Activated CD8-positive, alpha-beta memory T cell treated with anti-CD3 and anti-CD28 coated beads, Interleukin-2, amount 10 ng/mL, durations not matched to agents 7 days and 5 days (primary cell): ENCODE results near the gene TMUB1. TPM values are rescaled to one million over a fixed set of nuclear protein-coding genes. Genes with fewer than 3 reads are reported as not detected.

ENCODE experiments used
- ATAC-seq: fragments of 150-1000 bp; cut with Tn5 transposase; one replicate; pipeline ENCODE4 v1.10.0; 2021; ENCODE audit warnings: moderate library complexity
- CTCF ChIA-PET: fragments of 350-600 bp; sonication (Branson Sonifier 250); formaldehyde crosslinking; loops from one replicate; lab custom pipeline; 2021; ENCODE audit warnings: antibody characterized with exemption; lab: Charles Lee
- DNase-seq: peaks from one replicate; pipeline ENCODE4 v3.0.0-alpha.2; 2020
- H3K27ac Mint-ChIP-seq: one replicate; pipeline ENCODE4 v1.8.0; 2021; ENCODE audit warnings: mild to moderate bottlenecking, mixed read lengths
- H3K27me3 Mint-ChIP-seq: one replicate; pipeline ENCODE4 v1.8.0; 2021; ENCODE audit warnings: mixed read lengths
- H3K36me3 Mint-ChIP-seq: one replicate; pipeline ENCODE4 v1.8.0; 2021; ENCODE audit warnings: mild to moderate bottlenecking, mixed read lengths
- H3K4me1 Mint-ChIP-seq: one replicate; pipeline ENCODE4 v1.8.0; 2021; ENCODE audit warnings: mixed read lengths
- H3K4me3 Mint-ChIP-seq: one replicate; pipeline ENCODE4 v1.8.0; 2021; ENCODE audit warnings: mild to moderate bottlenecking, moderate library complexity, mixed read lengths
- H3K9me3 Mint-ChIP-seq: one replicate; pipeline ENCODE4 v1.8.0; 2022; ENCODE audit warnings: low read depth, mixed read lengths
- total RNA-seq, 2 experiments: library from RNA; stranded (reverse); gene quantifications; one replicate each; pipeline ENCODE4 v1.2.3, GENCODE V29; 2021

The TMUB1 gene
- total RNA-seq, 2 experiments from 2014 or later, result 83.1 to 85.7 TPM

GRCh38 chr7:151125470-151125845 lies 42.2 kb upstream of the TMUB1 start:
- ATAC-seq (no peak), DNase-seq (no peak)
- Mint-ChIP-seq H3K4me3 (no peak overlapping the region), H3K27ac (no peak overlapping the region), H3K27me3 (peaks cover 3% of the 10 kb centered on the region), H3K36me3 (no peaks in the 10 kb centered on the region), H3K9me3 (no peaks in the 10 kb centered on the region), H3K4me1 (peaks cover 3% of the 10 kb centered on the region)
- CTCF ChIA-PET, result interaction anchor here (0.8 to 4.1 kb wide), 3 partner anchors 44 to 120 kb away, joined by 3 to 60 read pairs (median 24); no protein-coding TSS in a partner anchor

GRCh38 chr7:151124899-151125399 lies 41.7 kb upstream of the TMUB1 start:
- Mint-ChIP-seq H3K27ac (no peak overlapping the region), H3K4me1 (peaks cover 1% of the 10 kb centered on the region), H3K4me3 (no peak overlapping the region), H3K9me3 (no peaks in the 10 kb centered on the region), H3K27me3 (peaks cover 3% of the 10 kb centered on the region), H3K36me3 (no peaks in the 10 kb centered on the region)
- DNase-seq, result no peak
- CTCF ChIA-PET, result interaction anchor here (1.0 to 4.1 kb wide), 23 partner anchors 9 to 167 kb away, joined by 3 to 60 read pairs (median 6); partner anchors contain the start of gene ABCF2
- no peak for ATAC-seq

GRCh38 chr7:151124481-151124880 lies 41.2 kb upstream of the TMUB1 start:
- H3K27me3 Mint-ChIP-seq, result peaks cover 3% of the 10 kb centered on the region
- H3K9me3 Mint-ChIP-seq, result no peaks in the 10 kb centered on the region
- no peaks in the 10 kb centered on the region for H3K36me3 Mint-ChIP-seq
- H3K4me3 Mint-ChIP-seq, result no peak overlapping the region
- no peak for DNase-seq
- CTCF ChIA-PET, result interaction anchor here (0.7 to 4.1 kb wide), 52 partner anchors 8 to 248 kb away, joined by 3 to 60 read pairs (median 6); partner anchors contain the start of genes ABCB8, ABCF2 and TMUB1
- no peak overlapping the region for H3K27ac Mint-ChIP-seq
- no peak for ATAC-seq
- H3K4me1 Mint-ChIP-seq, result no peaks in the 10 kb centered on the region

- peak; percentile 95 for ATAC-seq
- CTCF ChIA-PET, result interaction anchor here (0.6 to 4.1 kb wide), 60 partner anchors 8 to 247 kb away, joined by 3 to 60 read pairs (median 5); partner anchors contain the start of genes ABCB8, ABCF2 and TMUB1
- peak; percentile 86 for DNase-seq
- no peak overlapping the region for H3K27ac Mint-ChIP-seq
- H3K27me3 Mint-ChIP-seq, result peaks cover 3% of the 10 kb centered on the region
- no peak overlapping the region for H3K4me3 Mint-ChIP-seq
- no peaks in the 10 kb centered on the region for H3K9me3 Mint-ChIP-seq
- no peaks in the 10 kb centered on the region for H3K4me1 Mint-ChIP-seq
- no peaks in the 10 kb centered on the region for H3K36me3 Mint-ChIP-seq
Observed at GRCh38 chr7:151123822-151124464, 40.6 kb upstream of the TMUB1 start.

GRCh38 chr7:151123158-151123821 lies 40.0 kb upstream of the TMUB1 start:
- Mint-ChIP-seq H3K4me3 (no peak overlapping the region), H3K27ac (no peak overlapping the region), H3K4me1 (no peaks in the 10 kb centered on the region), H3K9me3 (no peaks in the 10 kb centered on the region), H3K27me3 (peaks cover 3% of the 10 kb centered on the region), H3K36me3 (no peaks in the 10 kb centered on the region)
- CTCF ChIA-PET, result interaction anchor here (0.6 to 4.1 kb wide), 57 partner anchors 8 to 246 kb away, joined by 3 to 60 read pairs (median 5); partner anchors contain the start of genes ABCB8, ABCF2 and TMUB1
- no peak for ATAC-seq
- no peak for DNase-seq

GRCh38 chr7:151122796-151123157 lies 39.5 kb upstream of the TMUB1 start:
- CTCF ChIA-PET, result interaction anchor here (1.5 to 4.1 kb wide), 5 partner anchors 20 to 193 kb away, joined by 5 to 60 read pairs (median 8); no protein-coding TSS in a partner anchor
- Mint-ChIP-seq H3K4me3 (no peak overlapping the region), H3K4me1 (no peaks in the 10 kb centered on the region), H3K9me3 (no peaks in the 10 kb centered on the region), H3K27me3 (peaks cover 3% of the 10 kb centered on the region), H3K27ac (no peak overlapping the region), H3K36me3 (no peaks in the 10 kb centered on the region)
- ATAC-seq (no peak), DNase-seq (no peak)

- Mint-ChIP-seq H3K4me1 (peaks cover 2% of the 10 kb centered on the region), H3K36me3 (no peaks in the 10 kb centered on the region), H3K4me3 (no peak overlapping the region), H3K27me3 (peaks cover 3% of the 10 kb centered on the region), H3K27ac (no peak overlapping the region), H3K9me3 (no peaks in the 10 kb centered on the region)
- CTCF ChIA-PET, result interaction anchor here (4.1 kb wide), 1 partner anchor 123 kb away, joined by 60 read pairs; no protein-coding TSS in a partner anchor
- ATAC-seq (no peak), DNase-seq (no peak)
Observed at GRCh38 chr7:151122276-151122675, 39.0 kb upstream of the TMUB1 start.

GRCh38 chr7:151121380-151122170 lies 38.3 kb upstream of the TMUB1 start:
- DNase-seq, result no peak
- peaks cover 3% of the 10 kb centered on the region for H3K27me3 Mint-ChIP-seq
- no peaks in the 10 kb centered on the region for H3K36me3 Mint-ChIP-seq
- ATAC-seq, result no peak
- H3K4me3 Mint-ChIP-seq, result no peak overlapping the region
- no peaks in the 10 kb centered on the region for H3K9me3 Mint-ChIP-seq
- H3K4me1 Mint-ChIP-seq, result peaks cover 4% of the 10 kb centered on the region
- no peak overlapping the region for H3K27ac Mint-ChIP-seq
- CTCF ChIA-PET, result interaction anchor here (1.2 to 2.9 kb wide), 4 partner anchors 11 to 223 kb away, joined by 3 to 16 read pairs (median 6); no protein-coding TSS in a partner anchor

GRCh38 chr7:151120896-151121295 lies 37.6 kb upstream of the TMUB1 start:
- H3K4me3 Mint-ChIP-seq, result no peak overlapping the region
- H3K36me3 Mint-ChIP-seq, result no peaks in the 10 kb centered on the region
- H3K9me3 Mint-ChIP-seq, result no peaks in the 10 kb centered on the region
- DNase-seq (no peak), ATAC-seq (no peak)
- H3K4me1 Mint-ChIP-seq, result peaks cover 4% of the 10 kb centered on the region
- no peak overlapping the region for H3K27ac Mint-ChIP-seq
- CTCF ChIA-PET, result interaction anchor here (0.6 to 2.9 kb wide), 5 partner anchors 10 to 223 kb away, joined by 3 to 16 read pairs (median 3); no protein-coding TSS in a partner anchor
- peaks cover 3% of the 10 kb centered on the region for H3K27me3 Mint-ChIP-seq

- ATAC-seq, result no peak
- Mint-ChIP-seq H3K27ac (no peak overlapping the region), H3K9me3 (no peaks in the 10 kb centered on the region), H3K27me3 (peaks cover 3% of the 10 kb centered on the region), H3K36me3 (no peaks in the 10 kb centered on the region), H3K4me3 (no peak overlapping the region), H3K4me1 (peaks cover 5% of the 10 kb centered on the region)
- no peak for DNase-seq
- CTCF ChIA-PET, result interaction anchor here (1.2 to 2.9 kb wide), 5 partner anchors 9 to 184 kb away, joined by 3 to 16 read pairs (median 5); partner anchors contain the start of gene GBX1
Observed at GRCh38 chr7:151119902-151120301, 36.6 kb upstream of the TMUB1 start.

- peaks cover 5% of the 10 kb centered on the region for H3K4me1 Mint-ChIP-seq
- H3K27me3 Mint-ChIP-seq, result peaks cover 2% of the 10 kb centered on the region
- no peak overlapping the region for H3K27ac Mint-ChIP-seq
- H3K4me3 Mint-ChIP-seq, result no peak overlapping the region
- CTCF ChIA-PET, result interaction anchor here (1.2 to 2.9 kb wide), 3 partner anchors 8 to 156 kb away, joined by 5 to 16 read pairs (median 5); partner anchors contain the start of gene GBX1
- DNase-seq, result no peak
- no peaks in the 10 kb centered on the region for H3K9me3 Mint-ChIP-seq
- no peak for ATAC-seq
- no peaks in the 10 kb centered on the region for H3K36me3 Mint-ChIP-seq
Observed at GRCh38 chr7:151119055-151119415, 35.7 kb upstream of the TMUB1 start.

GRCh38 chr7:151118108-151119054 lies 35.1 kb upstream of the TMUB1 start:
- no peak overlapping the region for H3K4me3 Mint-ChIP-seq
- ATAC-seq (no peak), DNase-seq (no peak)
- H3K4me1 Mint-ChIP-seq, result peaks cover 5% of the 10 kb centered on the region
- no peaks in the 10 kb centered on the region for H3K9me3 Mint-ChIP-seq
- no peaks in the 10 kb centered on the region for H3K36me3 Mint-ChIP-seq
- H3K27me3 Mint-ChIP-seq, result peaks cover 9% of the 10 kb centered on the region
- CTCF ChIA-PET, result interaction anchor here (1.2 to 2.9 kb wide), 4 partner anchors 8 to 155 kb away, joined by 3 to 16 read pairs (median 5); partner anchors contain the start of gene GBX1
- H3K27ac Mint-ChIP-seq, result no peak overlapping the region
